H1 (cell line): ENCODE data around the gene MPP2.

Experiments
- CHD1 ChIP-seq: IDR thresholded peaks from 2 replicates; pipeline ENCODE4 v1.6.1; 2012; ENCODE audit warnings: low read depth, low read length, improper control_type of control experiment
- HDAC2 ChIP-seq, 2 experiments: fragments of 300-600 bp in 1 of 2; sonication (generic) in 1 of 2; IDR thresholded peaks; 2 replicates each; pipeline ENCODE4 v1.6.1; 2011 to 2012; ENCODE audit warnings: low read depth in 2 of 2, low read length in 2 of 2, mild to moderate bottlenecking in 2 of 2, moderate library complexity in 2 of 2, borderline replicate concordance in 1 of 2, inconsistent platforms in 1 of 2
- POLR2AphosphoS5 ChIP-seq: IDR thresholded peaks from 2 replicates; pipeline ENCODE4 v1.6.1; 2011; ENCODE audit warnings: low read depth, low read length
- RFX5 ChIP-seq: IDR thresholded peaks from 2 replicates; pipeline ENCODE4 v1.6.1; 2011; ENCODE audit warnings: low read depth, low read length, improper control_type of control experiment, borderline replicate concordance
- TF ChIP-seq, protein P1 (sequence below): IDR thresholded peaks from 2 replicates; pipeline ENCODE4 v1.6.1; 2012; ENCODE audit warnings: inconsistent platforms

DNA sequence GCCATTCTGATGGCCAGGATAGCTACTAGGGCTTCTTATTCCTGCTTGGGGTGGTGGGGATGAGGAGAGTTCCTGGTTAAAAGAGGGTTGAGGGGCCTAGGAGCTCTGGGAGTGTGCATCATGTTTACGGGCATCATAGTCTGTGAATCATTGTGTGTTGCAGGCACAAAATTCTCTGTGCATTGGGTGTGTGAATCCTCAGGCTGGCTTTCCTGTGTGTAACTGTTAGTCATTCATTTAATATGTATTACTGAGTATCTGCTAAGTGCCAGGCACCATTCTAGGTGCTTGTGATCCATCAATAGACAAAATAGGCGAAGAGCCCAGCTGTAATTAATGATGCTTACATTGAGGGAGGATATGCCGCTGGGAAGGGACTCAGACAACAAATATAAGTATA lies 29.1 kb upstream of the MPP2 start:
- TF ChIP-seq RFX5 (no peak), HDAC2 (IDR thresholded peaks at IDR 0.05; ENCODE audit: borderline replicate concordance in 1 of 2, low read depth in 2 of 2, low read length in 2 of 2) (no peak), POLR2AphosphoS5 (no peak), CHD1 (no peak)
- TF ChIP-seq, protein P1, sequence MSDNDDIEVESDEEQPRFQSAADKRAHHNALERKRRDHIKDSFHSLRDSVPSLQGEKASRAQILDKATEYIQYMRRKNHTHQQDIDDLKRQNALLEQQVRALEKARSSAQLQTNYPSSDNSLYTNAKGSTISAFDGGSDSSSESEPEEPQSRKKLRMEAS = no peak
